ENCODE results near the gene CSRP2. TPM values are rescaled to one million over a fixed set of nuclear protein-coding genes. Genes with fewer than 3 reads are reported as not detected.
A peak's percentile ranks its signal among the peaks of the same experiment; 100 is the strongest.

CSRP2 gene
- total RNA-seq, 1 experiment from 2014 or later, result 157 TPM

GRCh38 chr12:76864791-76865400, 13.9 kb downstream of the CSRP2 start:
- no peaks in the 10 kb centered on the region for H3K9me3 Mint-ChIP-seq
- CTCF ChIA-PET, result interaction anchor here (1.1 to 1.7 kb wide), 2 partner anchors 14 to 146 kb away, joined by 3 to 11 read pairs; partner anchors contain the start of gene CSRP2
- no peak overlapping the region for H3K4me3 Mint-ChIP-seq
- H3K27me3 Mint-ChIP-seq (ENCODE audit: low read depth), result no peaks in the 10 kb centered on the region
- H3K36me3 Mint-ChIP-seq, result peaks cover 35% of the 10 kb centered on the region
- TF ChIP-seq NFATC4 (CRISPR knock-in tag; IDR thresholded peaks at IDR 0.05) (no peak), TP53 (CRISPR knock-in tag; IDR thresholded peaks at IDR 0.05) (no peak), FOXK1 (CRISPR knock-in tag; IDR thresholded peaks at IDR 0.05) (no peak), GTF2I (CRISPR knock-in tag; conservative IDR thresholded peaks at IDR 0.05) (no peak)
- H3K27ac Mint-ChIP-seq, result no peak overlapping the region
- peaks cover 43% of the 10 kb centered on the region for H3K4me1 Mint-ChIP-seq
- POLR2A ChIA-PET, result no interaction called here
- no peak for ATAC-seq
- no peak for DNase-seq (ENCODE audit: low spot score)

DNA sequence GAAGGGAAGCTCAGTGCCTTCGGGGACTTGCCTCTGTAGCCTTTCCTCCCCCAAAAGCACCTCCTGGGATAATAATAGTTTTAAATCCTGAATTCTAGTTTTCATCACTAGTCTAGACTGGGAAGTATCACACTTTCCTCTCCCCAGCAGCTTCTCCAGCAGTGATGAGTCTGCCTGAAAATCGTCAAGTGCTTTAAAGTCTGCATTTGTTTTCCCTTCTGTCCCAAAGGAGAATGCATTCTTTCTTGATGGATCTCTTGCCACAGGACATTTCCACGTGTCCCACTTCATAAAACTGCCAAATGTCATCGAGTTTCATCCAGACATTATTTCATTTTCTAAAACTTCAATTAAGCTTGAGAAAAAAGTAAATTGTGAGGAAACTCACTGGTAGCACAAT, 15.0 kb downstream of the CSRP2 start:
- H3K9me3 Mint-ChIP-seq, result no peaks in the 10 kb centered on the region
- TF ChIP-seq CBFB (CRISPR knock-in tag; IDR thresholded peaks at IDR 0.05; ENCODE audit: low read depth) (no peak), ARID4B (CRISPR knock-in tag; IDR thresholded peaks at IDR 0.05; ENCODE audit: borderline replicate concordance) (no peak), ZNF671 (CRISPR knock-in tag; IDR thresholded peaks at IDR 0.05) (no peak), MAX (CRISPR knock-in tag; IDR thresholded peaks at IDR 0.05) (no peak), IRF1 (CRISPR knock-in tag; IDR thresholded peaks at IDR 0.05) (no peak), GTF2I (CRISPR knock-in tag; conservative IDR thresholded peaks at IDR 0.05) (no peak), MYBL2 (CRISPR knock-in tag; IDR thresholded peaks at IDR 0.05) (no peak), IRF2 (CRISPR knock-in tag; IDR thresholded peaks at IDR 0.05; ENCODE audit: borderline replicate concordance, low read depth) (no peak)
- TF ChIP-seq, protein P1, sequence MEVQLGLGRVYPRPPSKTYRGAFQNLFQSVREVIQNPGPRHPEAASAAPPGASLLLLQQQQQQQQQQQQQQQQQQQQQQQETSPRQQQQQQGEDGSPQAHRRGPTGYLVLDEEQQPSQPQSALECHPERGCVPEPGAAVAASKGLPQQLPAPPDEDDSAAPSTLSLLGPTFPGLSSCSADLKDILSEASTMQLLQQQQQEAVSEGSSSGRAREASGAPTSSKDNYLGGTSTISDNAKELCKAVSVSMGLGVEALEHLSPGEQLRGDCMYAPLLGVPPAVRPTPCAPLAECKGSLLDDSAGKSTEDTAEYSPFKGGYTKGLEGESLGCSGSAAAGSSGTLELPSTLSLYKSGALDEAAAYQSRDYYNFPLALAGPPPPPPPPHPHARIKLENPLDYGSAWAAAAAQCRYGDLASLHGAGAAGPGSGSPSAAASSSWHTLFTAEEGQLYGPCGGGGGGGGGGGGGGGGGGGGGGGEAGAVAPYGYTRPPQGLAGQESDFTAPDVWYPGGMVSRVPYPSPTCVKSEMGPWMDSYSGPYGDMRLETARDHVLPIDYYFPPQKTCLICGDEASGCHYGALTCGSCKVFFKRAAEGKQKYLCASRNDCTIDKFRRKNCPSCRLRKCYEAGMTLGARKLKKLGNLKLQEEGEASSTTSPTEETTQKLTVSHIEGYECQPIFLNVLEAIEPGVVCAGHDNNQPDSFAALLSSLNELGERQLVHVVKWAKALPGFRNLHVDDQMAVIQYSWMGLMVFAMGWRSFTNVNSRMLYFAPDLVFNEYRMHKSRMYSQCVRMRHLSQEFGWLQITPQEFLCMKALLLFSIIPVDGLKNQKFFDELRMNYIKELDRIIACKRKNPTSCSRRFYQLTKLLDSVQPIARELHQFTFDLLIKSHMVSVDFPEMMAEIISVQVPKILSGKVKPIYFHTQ (CRISPR knock-in tag; IDR thresholded peaks at IDR 0.05), result no peak
- no peak for DNase-seq (ENCODE audit: low spot score)
- peaks cover 44% of the 10 kb centered on the region for H3K36me3 Mint-ChIP-seq
- no peak for ATAC-seq
- H3K27ac Mint-ChIP-seq, result peak overlapping the region; percentile 1
- H3K4me3 Mint-ChIP-seq, result 0 out of 2 replicates have a peak overlapping the region, but pooled peaks have one; percentile 0
- ChIA-PET CTCF (interaction anchor here (1.1 to 1.7 kb wide), 2 partner anchors 15 to 147 kb away, joined by 3 to 11 read pairs; partner anchors contain the start of gene CSRP2), POLR2A (interaction anchor here (1.0 kb wide), 1 partner anchor 15 kb away, joined by 3 read pairs; the partner anchor contains the start of gene CSRP2)
- no peaks in the 10 kb centered on the region for H3K27me3 Mint-ChIP-seq (ENCODE audit: low read depth)
- H3K4me1 Mint-ChIP-seq, result peaks cover 40% of the 10 kb centered on the region

DNA sequence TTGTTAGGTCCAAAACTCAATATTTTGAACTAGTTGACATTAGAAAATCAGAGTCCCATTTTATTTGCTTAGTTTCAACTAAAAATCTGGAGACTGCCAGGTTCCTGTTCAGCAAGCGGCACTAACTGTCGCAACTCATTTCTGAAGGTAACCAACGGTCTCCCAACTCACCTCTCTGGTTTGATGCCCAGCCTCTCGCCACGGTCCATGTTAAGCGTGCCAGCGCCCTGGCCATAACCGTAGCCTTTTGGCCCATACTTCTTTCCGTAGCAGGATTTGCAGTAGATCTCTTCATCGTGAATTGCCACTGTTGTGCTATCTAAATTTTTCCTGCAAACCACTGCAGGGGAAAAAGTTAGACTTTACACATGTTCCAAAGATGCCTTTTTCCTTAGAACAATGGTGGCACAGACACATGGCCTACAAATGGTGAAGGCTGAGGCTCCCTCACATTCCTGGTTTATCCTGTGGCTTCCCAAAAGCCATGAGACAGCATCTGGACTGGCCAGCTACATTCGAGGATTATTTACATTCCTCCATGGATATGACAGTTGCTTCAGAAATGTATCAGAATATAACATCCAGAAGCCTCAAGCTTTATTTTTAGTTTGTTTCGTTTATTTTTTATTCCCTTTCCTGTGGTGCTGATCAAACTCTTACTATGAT, 15.7 kb downstream of the CSRP2 start:
- H3K4me1 Mint-ChIP-seq, result peaks cover 40% of the 10 kb centered on the region
- H3K27me3 Mint-ChIP-seq (ENCODE audit: low read depth), result no peaks in the 10 kb centered on the region
- no peak for ATAC-seq
- CTCF ChIA-PET, result interaction anchor here (1.7 kb wide), 1 partner anchor 148 kb away, joined by 11 read pairs; no protein-coding TSS in a partner anchor
- no peaks in the 10 kb centered on the region for H3K9me3 Mint-ChIP-seq
- H3K4me3 Mint-ChIP-seq, result no peak overlapping the region
- DNase-seq (ENCODE audit: low spot score), result no peak
- H3K27ac Mint-ChIP-seq, result peak overlapping the region; percentile 1
- POLR2A ChIA-PET, result interaction anchor here (1.0 kb wide), 1 partner anchor 16 kb away, joined by 3 read pairs; the partner anchor contains the start of gene CSRP2
- peaks cover 49% of the 10 kb centered on the region for H3K36me3 Mint-ChIP-seq
- TF ChIP-seq ZNF138 (CRISPR knock-in tag; conservative IDR thresholded peaks at IDR 0.05), result no peak
- no peak for TF ChIP-seq FOXK1 (CRISPR knock-in tag; IDR thresholded peaks at IDR 0.05)
- no peak for TF ChIP-seq SOX15 (CRISPR knock-in tag; IDR thresholded peaks at IDR 0.05)
- TF ChIP-seq HMGXB4 (CRISPR knock-in tag; IDR thresholded peaks at IDR 0.05), result no peak
- TF ChIP-seq, protein P2, sequence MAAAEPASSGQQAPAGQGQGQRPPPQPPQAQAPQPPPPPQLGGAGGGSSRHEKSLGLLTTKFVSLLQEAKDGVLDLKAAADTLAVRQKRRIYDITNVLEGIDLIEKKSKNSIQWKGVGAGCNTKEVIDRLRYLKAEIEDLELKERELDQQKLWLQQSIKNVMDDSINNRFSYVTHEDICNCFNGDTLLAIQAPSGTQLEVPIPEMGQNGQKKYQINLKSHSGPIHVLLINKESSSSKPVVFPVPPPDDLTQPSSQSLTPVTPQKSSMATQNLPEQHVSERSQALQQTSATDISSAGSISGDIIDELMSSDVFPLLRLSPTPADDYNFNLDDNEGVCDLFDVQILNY (CRISPR knock-in tag; IDR thresholded peaks at IDR 0.05), result no peak
- TF ChIP-seq OVOL2 (CRISPR knock-in tag; IDR thresholded peaks at IDR 0.05; ENCODE audit: borderline replicate concordance), result no peak
- no peak for TF ChIP-seq CREB1 (CRISPR knock-in tag; IDR thresholded peaks at IDR 0.05)
- TF ChIP-seq CREM (CRISPR knock-in tag; IDR thresholded peaks at IDR 0.05), result no peak
- TF ChIP-seq ZNF423 (CRISPR knock-in tag; IDR thresholded peaks at IDR 0.05), result no peak
- no peak for TF ChIP-seq HMGA2 (CRISPR knock-in tag; IDR thresholded peaks at IDR 0.05)

All from WTC11 (cell line).